CD4-positive, alpha-beta T cell treated with Interleukin-17A for 4 hours (primary cell): ENCODE measurements around the gene ELAPOR1.
A peak's percentile ranks its signal among the peaks of the same experiment; 100 is the strongest.

Source experiments
- DNase-seq: peaks from one replicate; pipeline ENCODE4 v3.0.0-alpha.2; 2020; ENCODE audit warnings: mixed read lengths

ELAPOR1 gene

GRCh38 chr1:109095631-109096030 is 18.3 kb upstream of the ELAPOR1 start:
- DNase-seq, result no peak

DNA sequence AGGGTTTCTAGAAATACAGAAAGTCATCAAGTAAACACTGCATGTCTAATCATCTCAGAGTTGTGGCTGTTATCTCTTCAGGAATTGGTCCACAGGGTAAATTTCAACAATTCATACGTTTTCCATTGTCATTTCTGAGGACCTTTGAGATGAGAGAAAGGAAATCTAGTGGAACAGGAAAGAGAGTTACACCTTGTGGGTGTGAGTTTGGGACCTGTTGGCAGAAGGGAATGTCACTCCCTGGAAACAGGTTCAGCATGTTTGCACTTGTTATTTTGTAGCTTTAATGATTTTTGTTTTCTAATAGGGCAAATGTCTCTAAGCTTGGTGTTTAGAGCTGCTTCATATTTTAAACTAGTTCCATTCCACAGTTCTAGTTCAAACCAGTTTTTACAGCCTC is 17.8 kb upstream of the ELAPOR1 start:
- DNase-seq, result no peak

DNA sequence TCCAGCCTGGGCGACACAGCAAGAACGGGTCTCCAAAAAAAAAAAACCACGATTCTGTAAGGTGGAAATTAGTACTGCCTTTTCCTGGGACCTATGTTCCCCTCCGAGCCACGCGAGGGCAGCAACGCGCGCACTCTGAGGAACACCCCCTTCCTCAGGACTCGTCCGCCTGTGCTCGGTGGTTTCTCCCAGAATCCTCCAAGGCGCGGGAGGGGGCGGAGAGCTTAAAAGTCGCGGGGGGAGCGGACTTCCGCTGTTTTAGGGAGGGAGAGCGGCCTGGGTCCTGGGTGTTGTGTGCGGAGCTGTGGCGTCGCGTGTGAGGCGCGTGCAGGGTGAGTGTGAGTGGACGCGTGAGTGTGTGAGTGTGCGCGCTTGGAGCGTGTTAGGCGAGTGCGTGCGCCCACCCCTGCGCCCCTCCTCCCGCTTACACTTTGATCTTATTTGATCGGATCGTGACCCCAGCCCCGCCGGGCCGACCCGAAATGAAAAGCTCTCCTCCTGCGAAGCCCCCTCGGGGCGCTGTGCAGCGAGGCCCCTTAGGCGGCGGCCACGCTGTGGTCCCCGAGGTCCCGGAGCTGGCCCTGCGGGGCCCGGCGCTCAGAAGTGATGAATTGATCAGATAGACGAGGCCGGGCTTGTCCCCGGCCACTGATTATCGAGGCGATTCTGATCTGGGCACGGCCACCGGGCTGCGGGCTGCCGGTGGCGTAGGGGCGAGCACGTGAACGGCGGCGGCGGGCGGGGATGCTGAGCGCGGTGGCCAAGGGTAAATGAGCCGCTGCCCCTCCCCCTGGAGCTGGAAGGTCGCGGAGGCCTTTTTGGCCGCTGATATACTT is 13.8 kb upstream of the ELAPOR1 start:
- DNase-seq, result peak; percentile 97

- no peak for DNase-seq
Observed at GRCh38 chr1:109104364-109105151, 9.4 kb upstream of the ELAPOR1 start.

- no peak for DNase-seq
Observed at GRCh38 chr1:109105881-109106280, 8.0 kb upstream of the ELAPOR1 start.

- DNase-seq, result no peak
Observed at GRCh38 chr1:109107785-109108184, 6.1 kb upstream of the ELAPOR1 start.

- DNase-seq, result no peak
Observed at GRCh38 chr1:109109906-109110305, 4.0 kb upstream of the ELAPOR1 start.

DNA sequence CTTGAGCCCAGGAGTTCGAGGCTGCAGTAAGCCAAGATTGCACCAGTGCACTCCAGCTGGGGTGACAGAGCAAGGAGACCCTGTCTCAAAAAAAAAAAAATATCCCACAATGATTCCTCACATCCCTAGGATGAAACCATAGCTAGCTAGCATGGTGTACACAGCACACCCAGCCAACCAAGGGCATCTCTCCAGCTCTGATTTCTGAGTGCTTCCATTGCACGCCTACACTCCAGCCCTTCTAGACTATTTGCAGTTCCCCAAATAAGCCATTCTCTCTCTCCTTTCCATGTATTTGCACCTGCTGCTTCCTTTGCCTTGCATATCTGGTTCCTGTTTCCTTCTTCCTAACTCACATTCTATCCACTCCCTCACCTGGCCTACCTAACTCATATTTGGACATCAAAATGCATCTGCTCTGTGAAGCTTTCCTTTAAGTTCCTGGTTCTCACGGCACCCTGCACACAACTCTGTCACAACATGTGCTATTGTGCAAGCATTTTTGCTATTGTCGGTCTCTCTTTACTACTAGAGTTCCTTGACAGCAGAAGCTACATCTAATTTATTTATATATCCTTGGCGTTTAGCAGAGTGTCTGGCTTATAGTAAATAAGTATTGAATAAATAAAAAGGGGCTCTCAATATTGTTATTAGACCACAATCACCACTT is 2.4 kb upstream of the ELAPOR1 start:
- DNase-seq, result no peak

DNA sequence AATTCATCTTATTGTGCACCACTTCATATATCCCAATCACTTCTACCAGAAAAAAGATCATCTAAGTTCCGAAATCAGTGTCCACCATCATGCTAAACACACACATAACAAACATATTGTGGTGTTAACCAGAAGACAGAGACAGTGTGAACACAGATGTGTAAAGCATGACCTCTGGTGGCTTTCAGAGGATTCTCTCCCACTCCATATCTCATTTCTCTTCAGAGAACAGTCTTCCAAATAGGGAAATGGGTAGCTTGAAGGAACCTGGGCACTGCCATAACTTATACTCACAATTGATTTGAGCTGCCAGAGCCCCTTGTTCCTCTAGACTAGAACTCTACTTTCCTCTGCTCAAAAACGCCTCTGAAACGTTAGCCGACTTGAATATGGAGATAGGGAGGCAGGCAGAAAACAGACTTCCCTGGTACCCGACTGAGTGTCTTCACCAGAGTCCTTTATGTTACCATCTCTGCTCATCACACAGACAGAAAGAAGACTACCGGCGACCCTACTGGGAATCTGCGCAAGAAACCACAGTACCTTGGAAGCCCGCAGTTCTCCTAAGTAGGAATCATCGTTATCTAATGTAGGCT is 1.8 kb upstream of the ELAPOR1 start:
- DNase-seq, result no peak

DNA sequence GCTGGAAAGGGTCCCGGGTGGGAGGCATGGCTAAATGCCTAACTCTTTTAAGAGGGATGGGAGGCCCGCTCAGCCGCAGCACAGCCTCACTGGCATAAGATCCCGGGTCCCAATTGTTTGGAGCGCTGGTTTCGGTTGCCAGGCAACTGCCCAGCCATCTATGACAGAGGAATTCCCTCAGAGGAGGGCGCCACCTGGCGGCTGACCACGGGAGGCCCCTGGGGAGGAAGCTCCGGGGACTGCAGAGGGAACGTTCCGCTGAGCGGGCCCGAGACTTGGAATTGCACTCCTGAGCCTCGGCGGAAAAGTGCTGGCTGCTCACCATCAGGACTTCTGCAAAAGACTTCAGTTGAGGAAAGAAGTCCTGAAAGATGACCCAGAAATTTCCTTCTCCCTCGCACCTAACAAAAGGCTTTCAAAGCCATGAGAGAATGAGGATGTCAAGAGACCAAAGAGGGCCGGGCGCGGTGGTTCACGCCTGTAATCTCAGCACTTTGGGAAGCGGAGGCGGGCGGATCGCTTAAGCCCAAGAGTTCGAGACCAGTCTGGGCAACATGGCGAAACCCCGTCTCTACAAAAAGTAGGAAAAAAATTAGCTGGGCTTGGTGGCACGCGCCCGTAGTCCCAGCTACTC is 1.1 kb upstream of the ELAPOR1 start:
- peak; percentile 94 for DNase-seq

GRCh38 chr1:109114342-109114674 is 393 bp downstream of the ELAPOR1 start:
- no peak for DNase-seq

DNA sequence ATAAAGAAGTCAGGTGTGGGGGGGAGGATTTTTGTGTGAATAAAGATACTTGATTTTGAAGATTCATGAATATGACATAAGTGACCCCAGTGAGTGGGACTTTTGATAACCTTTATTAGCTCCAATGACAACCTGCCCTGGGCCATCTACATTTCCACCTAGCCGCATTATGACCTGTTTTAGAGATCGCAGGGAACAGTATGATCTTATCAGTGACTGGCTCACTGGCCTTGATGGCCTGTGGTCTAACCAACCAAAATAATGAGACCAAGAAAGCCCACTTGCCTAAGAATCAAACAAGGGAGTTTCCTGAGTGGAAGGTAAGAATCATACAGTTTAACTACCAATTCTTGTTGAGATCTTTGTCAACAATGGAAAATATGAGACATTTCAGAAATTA is 1.8 kb downstream of the ELAPOR1 start:
- DNase-seq, result no peak

DNA sequence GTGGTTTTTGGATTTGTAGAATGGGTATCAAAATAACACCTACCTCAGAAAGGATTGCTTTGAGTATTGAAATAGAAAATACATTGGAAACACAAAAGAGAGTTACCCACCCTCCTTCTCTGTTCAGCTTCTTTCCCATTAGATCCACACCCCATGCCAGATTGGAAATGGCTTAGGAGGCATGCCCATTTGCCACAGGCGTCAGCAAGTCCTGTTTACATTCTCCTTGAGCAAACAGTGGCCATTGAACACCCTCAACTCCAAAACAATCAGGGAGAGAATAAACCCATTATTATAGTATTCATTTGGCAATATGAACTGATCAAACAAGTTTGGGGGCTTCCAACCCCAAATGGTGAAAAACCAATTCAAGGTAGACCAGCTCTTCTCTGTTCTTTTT is 2.4 kb downstream of the ELAPOR1 start:
- DNase-seq, result no peak

- DNase-seq, result no peak
Observed at GRCh38 chr1:109118089-109118488, 4.2 kb downstream of the ELAPOR1 start.

- no peak for DNase-seq
Observed at GRCh38 chr1:109120356-109120755, 6.4 kb downstream of the ELAPOR1 start.

DNA sequence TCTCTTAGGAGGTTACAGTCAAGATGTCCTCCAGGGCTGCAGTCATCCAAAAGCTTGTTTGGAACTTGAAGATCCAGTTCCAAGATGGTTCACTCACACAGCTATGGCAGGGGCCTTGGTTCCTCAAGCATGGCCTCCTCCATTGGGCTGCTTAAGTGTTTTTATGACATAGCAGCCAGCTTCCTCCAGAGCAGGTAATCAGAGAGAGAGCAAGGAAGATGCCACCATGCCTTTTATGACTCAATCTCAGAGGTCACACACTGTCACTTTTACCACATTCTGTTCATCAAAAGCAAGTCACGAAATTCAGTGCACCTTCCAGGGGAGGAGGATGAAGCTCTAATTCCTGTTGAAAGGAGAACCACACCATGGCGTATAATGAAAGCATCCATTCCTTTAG is 17.1 kb downstream of the ELAPOR1 start:
- no peak for DNase-seq

DNA sequence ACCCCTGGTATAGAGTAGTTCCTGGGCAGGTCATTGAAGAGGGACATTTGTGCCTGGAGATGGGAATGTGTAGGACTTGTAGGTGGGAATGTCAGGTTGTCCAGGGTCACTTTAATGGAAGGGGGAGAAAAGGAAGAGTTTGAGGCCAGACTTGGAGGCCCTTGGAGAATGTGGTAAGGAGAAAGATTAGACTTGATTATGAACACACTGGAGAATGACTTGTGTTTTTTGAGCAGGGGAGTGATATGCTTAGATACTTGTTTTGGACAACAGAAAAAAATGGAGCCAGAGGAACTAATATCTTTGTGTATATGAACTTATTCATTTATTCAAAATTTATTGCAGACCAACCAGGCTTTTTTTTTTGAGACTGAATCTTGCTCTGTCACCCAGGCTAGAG is 17.9 kb downstream of the ELAPOR1 start:
- DNase-seq, result no peak

- DNase-seq, result no peak
Observed at GRCh38 chr1:109133002-109133706, 19.2 kb downstream of the ELAPOR1 start.

DNA sequence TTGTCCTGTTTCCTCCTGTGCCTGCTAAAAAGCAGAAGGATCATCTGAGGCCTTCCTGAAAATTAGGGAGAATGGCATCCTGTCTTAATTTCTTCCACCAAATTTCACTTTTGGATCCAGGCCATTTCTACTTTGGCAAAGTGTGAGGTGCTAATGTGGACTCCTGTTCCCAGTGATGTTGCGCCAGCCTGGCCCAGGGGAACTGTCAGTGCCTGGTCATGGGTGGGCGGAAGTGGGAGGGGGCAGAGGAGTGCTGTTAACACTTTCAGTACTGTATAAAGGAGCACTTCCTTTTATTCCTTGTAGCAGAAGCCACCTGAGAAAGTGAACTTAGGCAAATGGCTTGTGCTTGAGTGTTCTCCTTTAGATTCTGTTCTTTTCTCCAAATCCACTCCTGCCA is 19.9 kb downstream of the ELAPOR1 start:
- DNase-seq, result peak; percentile 7

DNA sequence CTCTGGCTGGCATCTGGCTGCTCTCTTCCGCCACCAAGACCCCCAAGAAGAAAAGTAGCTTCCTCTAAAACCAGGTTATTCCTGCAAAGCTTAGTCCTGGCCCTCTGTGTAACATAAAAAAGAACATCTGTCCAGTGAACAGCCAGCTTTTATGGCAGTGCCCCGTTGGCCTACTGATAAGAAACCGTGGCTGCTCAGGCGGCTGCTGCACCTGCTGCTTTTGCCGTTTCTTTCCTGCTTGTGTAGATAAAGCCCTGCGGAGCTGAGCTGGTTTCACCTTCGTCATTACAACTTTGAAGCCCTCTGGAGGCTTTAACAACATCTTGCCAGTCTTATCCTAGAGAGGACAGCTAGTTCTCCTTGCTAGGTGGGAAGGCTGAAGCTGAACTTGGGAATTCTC is 20.5 kb downstream of the ELAPOR1 start:
- no peak for DNase-seq

DNA sequence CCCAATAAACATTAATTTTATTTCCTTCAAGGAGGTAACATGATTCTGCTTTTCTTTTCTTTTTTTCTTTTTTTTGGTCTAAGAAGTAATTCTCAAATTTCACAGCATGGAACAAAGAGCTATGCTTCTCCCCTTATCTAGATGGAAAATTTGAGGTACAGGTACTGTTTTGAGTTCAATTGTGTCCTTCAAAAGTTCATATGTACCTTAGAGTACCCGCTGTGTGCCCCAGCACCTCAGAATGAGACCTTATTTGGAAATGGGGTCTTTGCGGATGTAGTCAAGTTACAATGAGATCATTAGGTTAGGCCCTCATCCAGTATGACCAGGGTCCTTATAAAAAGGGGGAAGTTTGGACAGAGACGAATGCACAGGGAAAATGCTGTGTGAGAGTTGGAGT is 22.0 kb downstream of the ELAPOR1 start:
- DNase-seq, result no peak

- DNase-seq, result no peak
Observed at GRCh38 chr1:109136766-109137165, 22.9 kb downstream of the ELAPOR1 start.
